ENCODE results near the gene LEKR1. TPM values are rescaled to one million over a fixed set of nuclear protein-coding genes. Genes with fewer than 3 reads are reported as not detected.

The LEKR1 gene
- total and polyA plus RNA-seq, 2 of the 13 experiments (the other 11 are each of a cell fraction or from before 2014, with no cell fraction given) = 0.49 to 1.5 TPM

- H3K79me2 ChIP-seq (ENCODE audit: insufficient read depth, low read length) = no peaks in the 10 kb centered on the region
- WGBS (ENCODE audit: low lambda C conversion rate) = 24% methylated on average over 2 of the region's 2 CpGs
- H3K27ac ChIP-seq (ENCODE audit: extremely low read length, insufficient read depth, low read length) = no peak overlapping the region
- peaks cover 26% of the 10 kb centered on the region for H3K4me1 ChIP-seq (ENCODE audit: insufficient read depth, low read length)
- no peaks in the 10 kb centered on the region for H3K36me3 ChIP-seq (replicated peaks in 1 of 2; ENCODE audit: control insufficient read depth in 1 of 2, insufficient read depth in 2 of 2, low read length in 2 of 2)
- ChIA-PET CTCF (ENCODE audit: low intra/inter-chr PET ratio, low total read pairs) (no interaction called here), POLR2A (no interaction called here)
- no peaks in the 10 kb centered on the region for H4K20me1 ChIP-seq (ENCODE audit: insufficient read depth, low read length)
- no peak overlapping the region for H3K4me2 ChIP-seq (ENCODE audit: low read depth, low read length)
- BruUV-seq (replicated peaks) = no TSS peak
- TF ChIP-seq IKZF1 (IDR thresholded peaks at IDR 0.05) (no peak), SIN3B (IDR thresholded peaks at IDR 0.05; ENCODE audit: low read length) (no peak), ZNF781 (CRISPR knock-in tag; IDR thresholded peaks at IDR 0.05; ENCODE audit: borderline replicate concordance, not compliant biosample characterization) (no peak), SMAD3 (CRISPR knock-in tag; IDR thresholded peaks at IDR 0.05) (no peak), ZNF709 (CRISPR knock-in tag; IDR thresholded peaks at IDR 0.05) (no peak), NFYC (CRISPR knock-in tag; IDR thresholded peaks at IDR 0.05) (no peak), RNF219 (CRISPR knock-in tag; IDR thresholded peaks at IDR 0.05) (no peak), KDM4B (CRISPR knock-in tag; IDR thresholded peaks at IDR 0.05) (no peak), ZNF782 (CRISPR knock-in tag; IDR thresholded peaks at IDR 0.05; ENCODE audit: borderline replicate concordance) (no peak), JUN (CRISPR knock-in tag; IDR thresholded peaks at IDR 0.05) (no peak), SOX13 (IDR thresholded peaks at IDR 0.05) (no peak), SOX13 (CRISPR knock-in tag; conservative IDR thresholded peaks at IDR 0.05 in 1 of 2, IDR thresholded peaks at IDR 0.05 in 1 of 2) (no peak), PCBP1 (IDR thresholded peaks at IDR 0.05; ENCODE audit: borderline replicate concordance, low read depth, low read length) (no peak), CC2D1A (CRISPR knock-in tag; IDR thresholded peaks at IDR 0.05) (no peak), EED (CRISPR knock-in tag; IDR thresholded peaks at IDR 0.05) (no peak), ZNF850 (CRISPR knock-in tag; conservative IDR thresholded peaks at IDR 0.05) (no peak)
- TF ChIP-seq, protein P1, sequence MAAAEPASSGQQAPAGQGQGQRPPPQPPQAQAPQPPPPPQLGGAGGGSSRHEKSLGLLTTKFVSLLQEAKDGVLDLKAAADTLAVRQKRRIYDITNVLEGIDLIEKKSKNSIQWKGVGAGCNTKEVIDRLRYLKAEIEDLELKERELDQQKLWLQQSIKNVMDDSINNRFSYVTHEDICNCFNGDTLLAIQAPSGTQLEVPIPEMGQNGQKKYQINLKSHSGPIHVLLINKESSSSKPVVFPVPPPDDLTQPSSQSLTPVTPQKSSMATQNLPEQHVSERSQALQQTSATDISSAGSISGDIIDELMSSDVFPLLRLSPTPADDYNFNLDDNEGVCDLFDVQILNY (CRISPR knock-in tag; conservative IDR thresholded peaks at IDR 0.05) = no peak
- H3K27me3 ChIP-seq (ENCODE audit: control insufficient read depth in 1 of 2, insufficient read depth in 2 of 2, low read length in 2 of 2) = peaks cover 0 to 2% of the 10 kb centered on the region in 2 experiments; a peak in 1 of 5 replicates
- in situ Hi-C loops (cut with HindIII; ENCODE audit: extremely low pct_ligation_motif_present, low pct_unique_long_range_greater_than_20kb) (no loop called here), intact Hi-C loops (cut with micrococcal nuclease; ENCODE audit: unreplicated experiment) (no loop called here)
- no peak overlapping the region for H3K4me3 ChIP-seq (replicated peaks in 1 of 3; ENCODE audit: insufficient read depth in 1 of 3, low read depth in 2 of 3, low read length in 3 of 3)
- H3K9ac ChIP-seq (ENCODE audit: insufficient read depth, low read depth, low read length) = no peak overlapping the region
- FAIRE-seq = no peak
- no peaks in the 10 kb centered on the region for H3K9me3 ChIP-seq (ENCODE audit: low read length)
- no peak overlapping the region for H2AFZ ChIP-seq (ENCODE audit: low read length)
- no peak for ATAC-seq
- no peak for DNase-seq (ENCODE audit: low spot score)
Observed at GRCh38 chr3:157074981-157075380, 248.8 kb downstream of the LEKR1 start.
